Transverse colon (tissue), 4 donors: ENCODE measurements around the gene C1orf50.

Experiments
- EP300 ChIP-seq: sonication (generic); formaldehyde crosslinking; IDR thresholded peaks from one replicate; pipeline ENCODE4 v1.6.1; 2017; ENCODE audit warnings: antibody characterized with exemption, low read depth
- POLR2A ChIP-seq: fragments of 450-650 bp; IDR thresholded peaks from one replicate; pipeline ENCODE4 v1.6.1; 2016; ENCODE audit warnings: antibody characterized with exemption, mild to moderate bottlenecking, moderate library complexity
- POLR2AphosphoS5 ChIP-seq, 3 donors: sonication (generic); formaldehyde crosslinking; IDR thresholded peaks; one replicate each; pipeline ENCODE4 v1.6.1; 2016; ENCODE audit warnings: antibody characterized with exemption in 3 of 3
- TF ChIP-seq, protein P1 (sequence below), 5 experiments: fragments of 200-600 bp in 3 of 5; fragments of 450-650 bp in 2 of 5; sonication (generic) in 3 of 5; IDR thresholded peaks; 1 replicate in 2 of 5; 2 replicates in 3 of 5; pipeline ENCODE4 v1.5.1; 2016 to 2017; ENCODE audit warnings: antibody characterized with exemption in 5 of 5, inconsistent platforms in 3 of 5, mild to moderate bottlenecking in 2 of 5, moderate library complexity in 1 of 5

DNA sequence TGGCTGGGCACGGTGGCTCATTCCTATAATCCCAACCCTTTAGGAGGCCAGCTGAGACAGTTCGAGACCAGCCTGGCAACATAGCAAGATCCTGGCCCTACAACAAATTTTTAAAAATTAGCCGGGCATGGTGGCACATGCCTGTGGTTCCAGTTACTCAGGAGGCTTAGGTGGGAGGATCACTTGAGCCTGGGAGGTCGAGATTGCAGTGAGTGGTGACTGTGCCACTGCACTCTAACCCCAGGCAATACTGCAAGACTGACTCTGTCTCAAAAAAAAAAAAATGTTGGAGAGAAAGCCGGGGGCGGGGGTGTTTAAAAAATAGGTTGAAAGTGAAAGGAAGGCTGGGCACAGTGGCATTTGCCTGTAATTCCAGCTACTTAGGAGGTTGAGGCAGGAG, 43.5 kb upstream of the C1orf50 start:
- TF ChIP-seq, protein P1, sequence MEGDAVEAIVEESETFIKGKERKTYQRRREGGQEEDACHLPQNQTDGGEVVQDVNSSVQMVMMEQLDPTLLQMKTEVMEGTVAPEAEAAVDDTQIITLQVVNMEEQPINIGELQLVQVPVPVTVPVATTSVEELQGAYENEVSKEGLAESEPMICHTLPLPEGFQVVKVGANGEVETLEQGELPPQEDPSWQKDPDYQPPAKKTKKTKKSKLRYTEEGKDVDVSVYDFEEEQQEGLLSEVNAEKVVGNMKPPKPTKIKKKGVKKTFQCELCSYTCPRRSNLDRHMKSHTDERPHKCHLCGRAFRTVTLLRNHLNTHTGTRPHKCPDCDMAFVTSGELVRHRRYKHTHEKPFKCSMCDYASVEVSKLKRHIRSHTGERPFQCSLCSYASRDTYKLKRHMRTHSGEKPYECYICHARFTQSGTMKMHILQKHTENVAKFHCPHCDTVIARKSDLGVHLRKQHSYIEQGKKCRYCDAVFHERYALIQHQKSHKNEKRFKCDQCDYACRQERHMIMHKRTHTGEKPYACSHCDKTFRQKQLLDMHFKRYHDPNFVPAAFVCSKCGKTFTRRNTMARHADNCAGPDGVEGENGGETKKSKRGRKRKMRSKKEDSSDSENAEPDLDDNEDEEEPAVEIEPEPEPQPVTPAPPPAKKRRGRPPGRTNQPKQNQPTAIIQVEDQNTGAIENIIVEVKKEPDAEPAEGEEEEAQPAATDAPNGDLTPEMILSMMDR (IDR thresholded peaks at IDR 0.05), result no peak
- TF ChIP-seq POLR2A (no peak), EP300 (no peak), POLR2AphosphoS5 (IDR thresholded peaks at IDR 0.05) (no peak)
